HG03558 (cell line): ENCODE data around the gene VAV3.

Experiments
- ATAC-seq: cut with Tn5 transposase; IDR thresholded peaks from one replicate; pipeline ENCODE4 v1.9.1; 2021; ENCODE audit warnings: moderate number of reproducible peaks; ENCODE audit not compliant: unreplicated experiment; ENCODE audit errors: extremely low read depth

The VAV3 gene

DNA sequence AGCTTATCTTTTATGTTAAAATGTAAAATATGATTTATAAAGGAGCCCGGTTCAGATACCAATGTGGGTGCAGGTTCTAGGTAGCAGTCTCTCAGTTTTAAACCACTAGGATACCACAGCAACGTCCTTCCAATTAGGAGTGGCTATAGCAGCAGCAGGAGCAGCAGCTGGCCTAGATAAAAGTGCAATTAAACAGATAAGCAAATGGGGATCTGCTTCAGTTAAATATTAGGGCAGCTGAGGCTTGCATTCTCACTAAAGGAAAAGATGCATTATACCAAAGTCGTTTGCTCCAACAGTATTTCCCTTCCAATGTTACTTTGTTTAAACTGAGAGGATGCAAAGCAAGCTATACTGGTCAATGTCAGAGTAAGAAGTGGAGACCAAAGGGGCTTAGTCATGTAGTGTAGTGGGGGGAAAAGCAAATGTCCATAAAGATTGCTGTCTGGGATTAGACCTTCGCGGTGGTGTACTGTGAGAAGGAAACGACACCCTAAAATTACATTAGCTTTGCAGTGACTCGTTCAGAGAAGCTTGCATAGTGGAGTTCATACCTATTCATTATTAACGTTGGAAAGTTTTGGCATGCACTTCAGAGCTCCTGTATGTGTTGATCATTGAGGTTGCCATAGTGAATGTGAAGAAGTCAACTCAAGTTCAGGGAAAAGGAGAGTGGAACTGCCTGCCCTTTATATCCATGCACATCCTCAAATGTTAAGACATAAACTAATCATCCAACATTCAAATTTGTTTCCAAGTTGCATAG is 272.2 kb downstream of the VAV3 start:
- no peak for ATAC-seq

DNA sequence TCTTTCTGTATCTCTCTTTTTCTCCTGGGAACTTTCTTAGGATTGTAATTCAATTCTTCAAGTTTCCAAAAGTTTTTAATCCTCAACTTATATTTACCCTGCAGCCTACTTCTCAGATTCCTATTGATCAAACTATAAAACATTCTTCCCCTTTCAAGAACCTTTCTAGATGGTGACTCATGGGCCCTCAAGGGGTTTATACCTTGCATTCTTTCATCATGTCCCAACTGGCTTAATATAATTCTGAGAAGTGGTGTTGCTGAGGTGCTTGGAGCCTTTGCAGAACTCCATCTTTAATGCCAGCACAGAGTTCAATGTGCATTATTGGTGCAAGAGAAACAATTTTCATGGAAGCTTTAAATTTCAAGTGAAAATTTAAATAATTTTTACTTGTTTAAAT is 273.4 kb downstream of the VAV3 start:
- ATAC-seq: no peak

DNA sequence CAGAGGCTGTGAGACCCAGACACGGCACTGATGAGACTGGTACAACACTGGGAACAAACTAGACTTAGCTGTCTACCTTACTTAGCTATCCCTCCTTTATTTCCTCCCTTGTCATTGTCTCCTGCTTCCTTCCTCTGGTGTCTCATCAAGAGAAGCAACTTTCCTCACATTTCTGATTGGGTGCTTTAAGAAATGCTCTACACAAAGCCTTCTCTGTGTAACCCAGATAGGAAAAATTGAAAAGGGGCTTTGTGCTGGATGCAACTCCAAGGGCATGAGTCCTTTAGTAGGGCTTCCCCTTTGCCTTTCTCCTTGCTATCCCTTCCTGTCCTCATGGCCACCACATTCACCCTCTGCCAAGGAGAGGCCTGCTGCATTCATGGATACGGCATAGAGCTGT is 274.5 kb downstream of the VAV3 start:
- no peak for ATAC-seq

DNA sequence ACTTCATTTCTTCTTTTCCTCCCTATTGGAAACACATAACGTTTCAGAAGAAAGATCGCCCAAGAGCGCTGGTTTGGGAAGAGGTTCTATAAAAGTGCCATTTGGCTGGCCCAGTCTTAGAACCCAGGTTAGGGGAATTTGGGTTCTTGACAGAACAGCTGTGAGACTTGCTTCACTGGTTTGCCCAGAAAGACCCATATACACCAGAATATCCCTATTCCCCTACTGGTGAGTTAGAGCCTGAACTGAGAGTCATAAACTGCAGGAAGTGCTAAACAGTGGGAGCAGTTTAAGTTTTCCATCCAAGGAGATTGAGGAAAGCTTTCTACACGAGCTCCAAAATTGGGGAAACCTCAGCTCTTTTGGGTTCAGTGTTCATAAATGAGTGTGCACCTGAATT is 275.2 kb downstream of the VAV3 start:
- no peak for ATAC-seq

DNA sequence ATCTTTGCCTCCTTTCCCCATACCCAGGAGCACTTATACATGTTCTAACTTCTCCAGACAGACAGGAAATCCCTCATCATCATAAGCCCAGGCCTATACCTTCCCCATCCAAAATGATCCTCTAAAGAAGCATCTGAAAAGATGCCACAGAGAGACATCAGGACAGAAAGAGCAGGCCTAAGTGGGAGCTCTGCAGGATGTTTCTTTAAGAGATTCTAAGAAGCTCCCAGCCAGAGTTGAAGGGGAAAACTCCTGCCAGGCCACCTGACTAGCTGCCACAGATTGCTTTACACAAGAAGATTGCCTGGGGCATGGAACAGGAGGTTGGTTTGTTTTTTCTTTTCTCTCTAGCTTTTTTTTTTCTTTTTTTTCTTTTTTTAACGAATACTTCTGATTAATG is 275.8 kb downstream of the VAV3 start:
- ATAC-seq: no peak

DNA sequence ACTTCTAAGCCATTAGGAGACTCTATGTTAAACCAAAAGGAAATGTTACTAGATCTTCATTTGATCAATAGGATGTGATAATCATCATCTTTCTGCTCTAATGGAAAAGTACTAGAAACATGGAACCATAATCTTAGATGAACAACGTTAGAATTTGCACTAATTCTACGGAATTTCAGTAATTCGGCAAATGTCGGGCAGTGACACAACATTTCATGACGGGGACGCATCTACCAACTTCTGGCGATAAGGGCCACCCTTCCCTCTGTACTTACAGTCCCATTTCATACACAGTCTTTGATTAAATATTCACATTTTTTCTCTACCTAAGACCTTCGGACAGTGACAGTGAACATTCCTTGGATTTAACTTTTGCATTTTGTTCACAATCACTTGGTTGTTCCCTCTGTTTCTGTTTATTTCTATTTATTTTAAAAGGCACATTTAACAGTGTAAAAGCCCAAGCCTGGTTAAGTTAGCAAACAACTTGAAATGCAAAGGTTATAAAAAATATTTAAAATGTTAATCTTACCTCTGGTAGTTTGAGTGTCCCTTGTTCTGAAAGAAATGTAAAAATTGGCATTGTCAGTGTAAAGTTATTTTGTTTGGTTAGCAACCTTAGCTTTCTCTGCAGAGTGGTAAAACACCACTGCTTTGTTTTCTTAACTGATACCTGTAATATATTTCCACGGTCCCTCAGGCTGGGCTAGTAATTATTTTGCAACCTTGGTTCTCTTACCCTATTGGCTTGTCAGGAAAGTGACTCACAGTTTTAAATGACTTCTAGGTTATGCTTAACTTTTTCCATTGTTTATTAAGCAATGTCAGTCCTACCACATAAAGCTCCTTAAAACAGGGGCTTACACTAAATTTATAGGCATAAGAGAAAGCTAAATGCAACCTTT is 276.9 kb downstream of the VAV3 start:
- no peak for ATAC-seq

DNA sequence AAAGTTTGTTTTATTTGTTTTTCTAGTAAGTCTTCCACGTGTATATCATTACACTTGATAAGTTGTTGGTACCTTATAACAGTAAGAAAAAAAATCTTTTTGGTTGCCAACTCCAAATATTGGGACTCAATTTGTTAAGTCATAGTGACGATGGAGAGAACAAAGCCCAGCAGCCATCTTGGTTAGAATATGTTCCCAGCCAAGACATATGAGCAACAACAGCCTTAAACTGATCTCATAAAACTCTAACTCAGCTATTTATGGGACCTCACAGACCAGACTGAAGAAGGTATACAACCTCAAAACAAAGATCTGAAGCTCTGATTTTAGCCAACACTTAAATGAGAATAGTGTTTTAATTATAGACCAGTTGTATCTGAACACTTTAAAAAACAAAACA is 281.3 kb downstream of the VAV3 start:
- ATAC-seq: no peak

DNA sequence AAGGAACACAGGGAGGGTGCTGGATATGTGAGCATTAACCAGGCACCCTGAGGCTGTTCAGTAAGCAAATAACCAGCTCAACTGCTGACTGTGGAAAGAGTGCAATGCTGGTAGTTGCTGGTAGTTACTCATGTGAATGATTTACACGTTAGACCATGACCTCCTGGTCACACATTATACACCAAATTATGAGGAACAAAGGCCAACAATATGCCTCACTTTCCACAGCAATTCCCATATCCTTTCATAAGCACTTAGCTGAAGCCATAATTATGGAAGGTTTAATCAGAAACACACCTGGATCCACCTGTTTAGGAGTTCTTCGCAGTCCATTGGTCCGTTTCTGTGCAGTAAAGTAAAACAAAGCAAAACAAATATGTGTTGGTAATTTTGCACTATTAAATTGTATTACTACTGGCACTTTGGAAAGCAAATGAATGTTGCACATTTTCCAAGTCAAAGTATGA is 281.8 kb downstream of the VAV3 start:
- ATAC-seq: no peak

DNA sequence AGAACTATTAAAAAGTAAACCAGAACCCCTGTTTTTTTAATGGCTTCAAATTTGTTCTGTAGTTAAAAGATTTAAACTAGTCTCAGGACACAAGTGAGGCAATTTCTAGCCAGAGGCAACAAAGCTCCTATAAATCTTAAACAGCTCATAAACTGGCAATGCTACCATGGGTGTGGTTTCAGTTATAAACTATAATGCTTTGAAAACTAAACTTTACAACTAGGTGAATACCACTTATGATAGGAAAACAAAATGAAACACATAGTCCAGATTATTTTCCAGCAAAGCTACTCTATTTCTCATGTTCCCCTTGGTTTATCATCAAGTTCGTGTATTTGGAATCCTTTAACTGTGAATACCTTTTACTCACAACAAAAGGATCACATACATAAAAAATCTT is 282.5 kb downstream of the VAV3 start:
- ATAC-seq: no peak

DNA sequence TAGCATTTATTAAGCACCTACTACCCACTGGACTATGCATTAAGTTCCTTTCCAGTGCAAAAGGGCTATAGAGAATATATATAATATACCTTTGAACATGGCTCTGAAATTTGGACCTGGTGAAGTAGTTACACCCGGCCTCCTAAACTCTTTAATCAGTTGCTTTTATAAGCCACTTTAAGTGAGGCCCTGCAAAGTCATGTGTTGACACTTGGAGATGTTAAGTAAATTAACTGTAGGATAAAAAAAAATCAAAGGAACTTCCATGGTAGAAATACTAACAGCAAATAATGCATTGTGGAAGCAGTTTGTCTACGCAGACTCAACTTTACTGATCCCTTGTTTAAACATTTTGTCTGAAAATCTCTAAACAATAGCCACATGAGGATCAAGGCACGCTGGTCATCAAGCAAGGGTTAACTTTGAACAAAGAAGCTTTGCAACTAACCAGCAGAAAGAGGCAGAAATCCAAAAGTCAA is 283.9 kb downstream of the VAV3 start:
- ATAC-seq: no peak

DNA sequence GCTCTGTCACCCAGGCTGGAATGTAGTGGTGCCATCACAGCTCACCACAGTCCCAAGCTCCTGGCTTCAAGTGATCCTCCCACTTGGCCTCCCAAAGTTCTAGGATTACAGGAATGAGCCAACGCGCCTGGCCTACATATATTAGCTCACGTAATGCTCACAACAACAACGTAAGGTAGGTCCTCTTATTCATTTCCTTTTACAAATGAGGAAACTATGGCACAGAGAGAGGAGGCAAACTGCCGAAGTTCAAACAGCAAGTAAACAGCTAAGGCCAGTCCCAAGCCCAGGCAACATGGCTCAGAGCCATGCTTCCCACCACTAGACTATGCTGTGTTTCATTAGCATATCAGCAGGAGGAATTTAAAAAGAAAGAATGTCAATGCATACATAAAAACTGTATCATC is 284.4 kb downstream of the VAV3 start:
- no peak for ATAC-seq

DNA sequence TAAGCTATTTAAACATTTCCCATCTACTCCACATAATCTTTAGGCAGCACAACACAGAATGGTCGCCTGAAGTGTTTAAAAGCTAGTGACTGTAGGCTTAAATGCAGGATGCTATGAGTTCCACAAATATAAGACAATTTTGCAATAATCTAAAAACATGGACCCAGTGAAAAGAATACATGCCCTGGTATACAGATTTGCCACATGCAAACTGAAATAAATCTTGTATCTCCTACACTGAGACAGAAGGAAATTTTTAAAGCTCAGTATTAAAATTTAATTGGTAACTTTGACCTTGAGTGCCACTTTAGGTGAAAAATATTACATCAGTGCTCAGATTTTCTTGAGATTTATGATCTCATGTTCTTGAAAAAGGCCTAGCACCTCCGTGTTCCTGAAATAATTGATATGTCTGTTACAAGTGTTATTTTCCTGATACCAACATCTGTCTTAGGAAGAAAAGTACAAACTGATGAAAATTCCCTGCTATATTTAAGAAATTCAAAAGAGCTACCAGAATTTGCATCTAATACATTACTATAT is 285.5 kb downstream of the VAV3 start:
- no peak for ATAC-seq

DNA sequence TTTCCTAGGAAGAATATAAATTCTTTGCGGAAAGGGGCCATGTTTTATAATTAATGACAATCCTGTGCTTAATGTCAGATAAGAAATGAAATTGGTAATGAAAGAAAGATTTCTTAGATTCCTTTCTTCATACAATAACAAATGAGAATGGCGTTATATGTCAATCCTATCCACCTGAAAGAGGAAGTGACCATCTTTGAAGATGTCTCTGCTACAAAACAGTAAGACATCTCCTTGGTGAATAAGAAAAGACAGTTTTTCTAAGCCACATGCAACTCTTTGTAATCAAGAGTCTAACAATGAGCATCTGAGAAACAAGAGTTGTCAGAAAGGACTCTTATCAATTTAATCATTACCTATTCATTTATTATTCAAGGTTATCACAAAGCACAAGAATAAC is 286.0 kb downstream of the VAV3 start:
- ATAC-seq: no peak

DNA sequence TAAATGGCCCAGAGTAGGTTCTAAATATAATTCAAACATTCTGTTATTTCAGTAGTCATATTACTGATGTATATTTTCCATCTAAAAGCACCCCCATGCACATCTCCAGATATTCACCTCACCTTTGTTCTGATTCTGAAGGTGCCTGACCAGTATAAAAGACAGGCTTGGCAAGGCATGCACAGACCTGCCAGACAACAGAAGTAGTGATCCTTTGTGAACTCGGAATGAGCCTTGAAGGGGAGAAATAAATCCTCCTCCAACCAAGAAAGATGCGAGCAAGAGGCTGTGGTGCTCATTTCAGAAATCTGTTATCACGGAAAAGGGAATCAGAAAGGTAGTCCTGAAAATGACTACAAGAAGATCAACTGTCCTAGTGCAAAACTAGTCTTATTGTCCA is 287.3 kb downstream of the VAV3 start:
- ATAC-seq: no peak

DNA sequence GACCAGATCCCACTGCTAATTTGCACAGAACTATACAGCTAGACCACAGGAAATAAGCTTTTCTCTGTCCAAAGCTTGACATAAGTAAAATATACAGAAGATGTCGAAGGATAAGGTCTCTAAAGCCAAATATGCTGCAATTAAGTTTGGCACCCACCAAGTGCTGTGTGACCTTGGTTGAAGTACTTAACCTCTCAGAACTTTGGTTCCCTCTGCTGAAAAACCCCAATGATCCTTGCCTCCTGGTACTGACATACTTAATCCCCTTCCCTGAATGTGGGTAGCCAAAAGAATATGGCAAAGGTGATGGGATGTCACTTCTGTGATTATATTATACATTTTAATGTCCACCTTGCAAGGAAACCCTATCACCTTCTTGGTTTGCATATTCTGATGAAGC is 290.5 kb downstream of the VAV3 start:
- ATAC-seq: no peak

DNA sequence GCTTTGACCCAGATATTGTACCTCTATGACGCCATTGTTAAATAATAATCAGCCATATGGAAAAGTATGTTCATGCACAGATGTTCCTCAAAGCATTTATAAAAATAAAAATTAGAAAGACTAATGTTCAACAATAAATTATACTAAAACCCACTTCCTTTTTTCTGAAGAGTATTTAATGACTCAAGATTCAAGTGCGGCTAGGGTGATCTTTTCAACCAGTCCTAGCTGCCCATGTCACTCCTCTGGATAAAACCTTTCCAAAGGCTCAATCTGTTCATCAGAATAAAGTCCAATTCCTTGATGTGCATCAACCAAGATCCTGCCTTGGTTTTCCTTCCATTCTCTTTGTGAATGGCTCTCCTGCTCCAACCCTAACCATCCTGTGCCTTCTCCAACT is 292.0 kb downstream of the VAV3 start:
- ATAC-seq: no peak

DNA sequence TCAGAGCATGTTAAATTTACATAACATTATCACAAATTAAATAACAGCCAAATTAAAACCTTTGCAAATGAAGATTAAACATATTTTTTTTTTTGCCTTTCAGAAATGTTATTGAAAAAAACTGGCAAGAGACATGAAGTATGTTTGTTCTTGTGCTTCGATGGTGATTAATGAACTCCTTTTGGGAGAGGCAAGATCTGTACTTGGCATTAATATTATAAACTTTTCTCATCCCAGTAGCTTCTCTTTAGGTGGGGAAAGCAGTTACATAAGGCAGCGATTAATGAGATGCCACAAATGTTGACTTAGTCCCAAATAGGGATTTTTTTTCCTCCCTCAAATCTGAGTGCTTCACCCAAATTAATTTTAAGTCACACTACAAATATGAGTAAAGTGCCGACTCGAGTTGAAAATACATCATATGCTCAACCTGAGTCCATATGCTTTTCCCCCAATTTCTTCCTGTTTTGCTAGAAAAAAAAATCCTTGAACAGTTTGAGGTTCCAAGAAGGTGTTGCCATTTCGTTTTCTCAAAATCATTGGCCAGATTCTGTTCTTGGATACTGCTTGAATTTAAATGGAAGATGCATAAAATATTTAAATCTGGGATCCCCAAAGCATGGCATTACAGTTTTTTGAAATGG is 294.5 kb downstream of the VAV3 start:
- no peak for ATAC-seq

DNA sequence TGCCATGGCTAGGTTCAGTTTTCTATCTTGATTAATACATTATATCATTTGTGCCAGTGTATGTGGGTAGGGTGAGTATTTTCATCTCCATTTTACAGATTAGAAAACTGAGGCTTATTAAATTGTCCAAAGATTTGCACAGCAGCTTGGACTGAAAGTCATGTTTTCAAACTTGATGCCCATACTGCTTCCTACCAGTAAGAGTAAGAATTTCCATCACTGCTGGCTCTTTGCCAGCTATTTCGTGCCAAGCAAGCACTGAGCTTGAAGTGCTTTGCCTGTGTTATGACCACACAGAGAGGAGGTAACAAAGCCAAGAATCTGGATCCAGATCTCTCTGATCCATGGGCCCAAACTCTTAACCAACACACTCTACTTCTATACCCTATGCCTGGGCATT is 295.0 kb downstream of the VAV3 start:
- ATAC-seq: no peak

DNA sequence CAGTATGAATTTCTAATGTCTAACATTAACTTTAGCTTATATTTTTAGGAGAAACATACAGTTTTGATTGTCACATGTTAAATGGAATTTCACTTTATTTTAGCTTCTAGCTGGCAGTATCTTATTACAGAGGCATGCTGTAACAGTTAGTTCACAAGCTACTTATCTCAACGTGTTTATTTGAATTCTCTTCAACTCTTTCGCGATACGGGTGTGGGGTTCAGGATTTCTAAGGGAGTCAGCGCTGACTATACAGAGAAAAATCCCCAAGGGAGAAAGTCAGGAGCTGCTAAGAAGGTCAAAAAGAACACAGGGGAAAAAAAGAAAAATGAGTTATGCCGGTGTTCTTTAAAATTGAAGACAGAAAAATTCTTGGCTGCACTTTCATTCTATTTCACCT is 296.2 kb downstream of the VAV3 start:
- ATAC-seq: no peak

DNA sequence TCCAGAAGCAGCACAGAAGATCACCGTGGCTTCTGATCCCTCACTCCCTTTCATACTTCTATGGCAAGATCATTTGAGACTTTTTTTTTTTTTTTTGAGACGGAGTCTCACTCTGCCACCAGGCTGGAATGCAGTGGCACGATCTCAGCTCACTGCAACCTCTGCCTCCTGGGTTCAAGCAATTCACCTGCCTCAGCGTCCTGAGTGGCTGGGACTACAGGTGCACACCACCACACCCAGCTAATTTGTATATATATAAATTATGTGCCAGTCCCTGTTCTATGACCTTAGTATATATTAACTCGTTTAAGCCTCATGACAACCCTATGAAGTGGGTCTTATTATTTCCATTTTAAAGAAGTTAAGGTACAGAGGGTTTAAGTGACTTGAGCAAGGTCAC is 298.5 kb downstream of the VAV3 start:
- ATAC-seq: no peak
